ENCODE data around the gene BCAP31. TPM values are rescaled to one million over a fixed set of nuclear protein-coding genes. Genes with fewer than 3 reads are reported as not detected.
A peak's percentile ranks its signal among the peaks of the same experiment; 100 is the strongest.

BCAP31 gene
- total RNA-seq, 2 donors from 2014 or later: 64.6 TPM

DNA sequence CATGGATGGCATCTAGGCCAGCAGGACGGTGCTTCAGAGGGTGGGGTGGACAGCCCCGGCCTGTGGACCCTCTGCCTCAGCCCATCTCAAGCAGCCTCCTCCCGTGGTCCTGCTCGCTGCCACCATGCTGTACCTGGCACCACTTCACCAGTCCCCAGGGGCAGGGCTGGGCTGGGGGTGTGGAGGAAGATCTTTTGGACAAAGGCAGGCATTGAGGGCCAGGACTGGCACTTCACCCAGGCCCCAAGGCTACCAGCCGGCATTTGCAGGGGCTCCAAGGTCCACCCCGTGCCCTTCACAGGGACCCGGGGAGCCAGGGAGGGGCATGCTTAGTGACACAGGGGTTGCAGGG lies 40.6 kb upstream of the BCAP31 start:
- Histone ChIP-seq H3K4me3 (no peak overlapping the region), H3K27ac (peak overlapping the region in 3 of 4 donors; percentile 38 to 65 (median 50)), H3K36me3 (replicated peaks in 1 of 2; ENCODE audit: insufficient read depth in 1 of 2, low read depth in 2 of 2) (no peaks in the 10 kb centered on the region), H3K4me1 (peaks cover 13% of the 10 kb centered on the region), H3K9me3 (no peaks in the 10 kb centered on the region), H3K27me3 (no peaks in the 10 kb centered on the region)
- DNase-seq (peak in 1 of 4 donors; percentile 14), ATAC-seq (peak; percentile 11)
- intact Hi-C loops (cut with DNase I): loop anchor here (5.0 kb wide), 2 partner anchors 178 to 188 kb away; partner anchors contain the start of gene RENBP
- 74% methylated on average over 4 of the region's 7 CpGs; no CpG with 5 or more reads in 1 of the 2 donors for WGBS, 2 donors
- TF ChIP-seq, protein P1, sequence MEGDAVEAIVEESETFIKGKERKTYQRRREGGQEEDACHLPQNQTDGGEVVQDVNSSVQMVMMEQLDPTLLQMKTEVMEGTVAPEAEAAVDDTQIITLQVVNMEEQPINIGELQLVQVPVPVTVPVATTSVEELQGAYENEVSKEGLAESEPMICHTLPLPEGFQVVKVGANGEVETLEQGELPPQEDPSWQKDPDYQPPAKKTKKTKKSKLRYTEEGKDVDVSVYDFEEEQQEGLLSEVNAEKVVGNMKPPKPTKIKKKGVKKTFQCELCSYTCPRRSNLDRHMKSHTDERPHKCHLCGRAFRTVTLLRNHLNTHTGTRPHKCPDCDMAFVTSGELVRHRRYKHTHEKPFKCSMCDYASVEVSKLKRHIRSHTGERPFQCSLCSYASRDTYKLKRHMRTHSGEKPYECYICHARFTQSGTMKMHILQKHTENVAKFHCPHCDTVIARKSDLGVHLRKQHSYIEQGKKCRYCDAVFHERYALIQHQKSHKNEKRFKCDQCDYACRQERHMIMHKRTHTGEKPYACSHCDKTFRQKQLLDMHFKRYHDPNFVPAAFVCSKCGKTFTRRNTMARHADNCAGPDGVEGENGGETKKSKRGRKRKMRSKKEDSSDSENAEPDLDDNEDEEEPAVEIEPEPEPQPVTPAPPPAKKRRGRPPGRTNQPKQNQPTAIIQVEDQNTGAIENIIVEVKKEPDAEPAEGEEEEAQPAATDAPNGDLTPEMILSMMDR (IDR thresholded peaks at IDR 0.05): no peak
- no peak for TF ChIP-seq POLR2A (IDR thresholded peaks at IDR 0.05)

DNA sequence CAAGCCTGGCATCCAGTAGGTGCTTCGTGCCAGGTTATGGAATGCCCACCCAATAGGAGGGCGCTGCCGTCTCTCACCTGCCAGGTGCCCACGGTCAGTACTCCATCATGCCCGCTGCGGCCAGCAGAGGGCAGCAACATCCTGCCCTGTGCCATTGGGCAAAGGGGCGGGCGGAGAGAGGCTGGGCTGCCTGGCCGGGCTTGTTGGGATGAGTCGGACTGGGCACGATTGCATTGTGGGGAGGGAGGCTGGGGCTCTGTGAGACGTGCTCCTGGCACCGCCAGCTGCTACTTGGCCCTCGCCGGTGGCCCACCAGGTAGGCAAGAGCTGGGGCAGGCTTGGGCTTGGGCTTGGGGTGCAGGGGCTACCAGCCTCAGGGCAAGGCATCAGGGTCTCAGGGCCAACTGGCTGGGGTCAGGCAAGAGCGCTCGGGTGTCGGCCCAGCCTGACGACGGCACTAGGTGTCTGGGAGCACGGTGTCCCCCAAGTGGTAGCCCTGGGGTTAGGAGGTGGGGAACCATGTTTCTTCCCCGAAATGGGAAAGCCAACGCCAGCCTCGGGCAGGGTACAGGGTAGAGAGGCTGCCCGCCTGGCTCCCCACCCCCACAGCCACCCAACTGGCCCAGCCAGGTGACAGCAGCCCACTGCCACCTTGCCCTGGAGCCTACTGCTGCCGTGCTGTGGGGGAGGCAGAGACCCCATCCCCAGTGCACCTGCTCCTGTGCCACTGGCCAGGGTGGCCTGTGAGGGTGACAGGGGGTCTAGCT lies 40.0 kb upstream of the BCAP31 start, which contains the start of gene PLXNB3:
Gene PLXNB3 (plus strand): TSS at position 261 of the 767 bp plus-strand sequence. CDS start 1,287 bp downstream, outside the sequence.
- no peaks in the 10 kb centered on the region for H3K27me3 ChIP-seq
- 6% methylated on average over 16 of the region's 26 CpGs; no CpG with 5 or more reads in 1 of the 2 donors for WGBS, 2 donors
- no peaks in the 10 kb centered on the region for H3K36me3 ChIP-seq (replicated peaks in 1 of 2; ENCODE audit: insufficient read depth in 1 of 2, low read depth in 2 of 2)
- H3K4me3 ChIP-seq: no peak within 1 kb of the TSS
- H3K4me1 ChIP-seq: peaks cover 13% of the 10 kb centered on the region
- no peaks in the 10 kb centered on the region for H3K9me3 ChIP-seq
- intact Hi-C loops (cut with DNase I): loop anchor here (5.0 kb wide), 1 partner anchor 188 kb away; no protein-coding TSS in a partner anchor
- TF ChIP-seq, protein P1 (IDR thresholded peaks at IDR 0.05): peak; percentile 59 to 88 (median 76)
- peak in 1 of 3 donors; percentile 26 for TF ChIP-seq POLR2A (IDR thresholded peaks at IDR 0.05)
- peak within 1 kb of the TSS in 3 of 4 donors; percentile 38 to 65 (median 50) for H3K27ac ChIP-seq
- ATAC-seq (peak; percentile 88), DNase-seq (peak; percentile 78 to 88 (median 84))

DNA sequence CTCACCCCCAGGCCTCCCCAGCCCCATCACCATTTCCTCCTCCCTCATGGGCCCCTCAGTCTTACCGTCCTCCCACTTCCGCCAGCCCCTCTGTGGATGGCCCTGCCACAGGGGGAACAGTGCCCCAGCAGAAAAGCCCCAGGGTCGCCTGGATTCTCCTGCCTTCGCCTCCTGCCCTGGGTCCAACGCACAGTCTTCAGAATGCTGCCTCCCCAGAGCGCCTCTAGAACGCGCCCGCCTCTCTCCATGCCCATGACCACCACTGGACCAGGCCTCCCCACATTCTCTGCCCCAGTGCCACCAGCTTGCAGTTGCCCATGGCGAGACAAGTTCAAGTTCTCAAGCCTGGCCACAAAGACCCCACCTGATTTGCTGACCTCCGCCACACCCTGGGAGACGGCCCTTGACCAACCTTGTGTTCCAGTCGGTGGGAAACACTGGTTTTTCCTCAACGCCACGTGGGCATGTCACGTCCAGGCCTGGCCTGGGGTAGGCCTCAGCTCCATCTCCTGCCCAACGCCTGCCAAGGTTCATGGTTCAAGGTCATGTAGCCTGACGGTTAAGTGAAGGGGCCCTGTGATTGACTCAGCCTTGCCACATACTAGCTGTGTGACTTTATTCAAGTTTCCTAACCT lies 39.2 kb upstream of the BCAP31 start:
- 69 to 82% methylated on average over 7 to 14 of the region's 18 CpGs for WGBS, 2 donors
- peak in 2 of 4 donors; percentile 8 to 11 for DNase-seq
- intact Hi-C loops (cut with DNase I): loop anchor here (5.0 kb wide), 1 partner anchor 189 kb away; no protein-coding TSS in a partner anchor
- Histone ChIP-seq H3K36me3 (replicated peaks in 1 of 2; ENCODE audit: insufficient read depth in 1 of 2, low read depth in 2 of 2) (no peaks in the 10 kb centered on the region), H3K4me3 (no peak overlapping the region), H3K9me3 (no peaks in the 10 kb centered on the region), H3K4me1 (peaks cover 13% of the 10 kb centered on the region), H3K27me3 (no peaks in the 10 kb centered on the region), H3K27ac (no peak overlapping the region)
- no peak for ATAC-seq
- TF ChIP-seq POLR2A (IDR thresholded peaks at IDR 0.05): no peak
- TF ChIP-seq, protein P1 (IDR thresholded peaks at IDR 0.05): no peak

DNA sequence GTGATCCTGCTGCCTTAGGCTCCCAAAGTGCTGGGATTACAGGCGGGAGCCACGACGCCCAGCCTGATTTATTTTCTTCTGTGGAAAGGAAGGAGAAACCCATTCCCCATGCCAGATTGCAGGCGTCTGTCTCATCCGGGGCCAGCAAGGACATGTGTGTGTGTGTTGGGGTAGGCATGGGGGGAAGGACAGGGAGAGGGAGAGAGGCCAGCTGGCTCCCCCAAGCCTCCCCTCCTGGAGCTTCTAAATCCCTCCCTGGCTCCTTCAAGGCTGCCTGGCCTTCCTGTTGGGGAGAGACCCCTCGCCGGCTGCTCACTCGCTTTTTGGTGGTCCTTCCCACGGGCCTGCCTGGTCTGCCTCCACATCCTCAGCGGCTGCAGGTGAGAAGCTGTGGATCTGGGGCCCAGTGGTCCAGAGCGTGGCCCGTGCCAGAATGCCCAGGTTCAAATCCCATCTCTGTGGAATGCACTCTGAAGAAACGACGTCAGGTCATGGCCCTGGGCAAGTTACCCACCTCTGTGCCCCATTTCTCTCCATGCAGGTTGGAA lies 38.5 kb upstream of the BCAP31 start:
- no peak for ATAC-seq
- no peak overlapping the region for H3K4me3 ChIP-seq
- TF ChIP-seq, protein P1 (IDR thresholded peaks at IDR 0.05): no peak
- no peak for TF ChIP-seq POLR2A (IDR thresholded peaks at IDR 0.05)
- peaks cover 13% of the 10 kb centered on the region for H3K4me1 ChIP-seq
- H3K27me3 ChIP-seq: no peaks in the 10 kb centered on the region
- no peaks in the 10 kb centered on the region for H3K36me3 ChIP-seq (replicated peaks in 1 of 2; ENCODE audit: insufficient read depth in 1 of 2, low read depth in 2 of 2)
- no peak for DNase-seq
- no peak overlapping the region for H3K27ac ChIP-seq
- H3K9me3 ChIP-seq: no peaks in the 10 kb centered on the region
- intact Hi-C loops (cut with DNase I): loop anchor here (5.0 kb wide), 1 partner anchor 190 kb away; no protein-coding TSS in a partner anchor
- WGBS, 2 donors: 72 to 74% methylated on average over 7 to 13 of the region's 14 CpGs
